LNCaP clone FGC (cell line): ENCODE data around the gene HLA-DOB.

Experiments
- DNase-seq: peaks from one replicate; pipeline ENCODE4 v3.0.0-alpha.2; 2011; ENCODE audit warnings: low read depth
- H3K4me3 ChIP-seq: 2 replicates; pipeline ENCODE4 v1.5.1; 2011; ENCODE audit warnings: mild to moderate bottlenecking, low read depth, low read length, control low read depth
- CTCF ChIP-seq: IDR thresholded peaks from 2 replicates; pipeline ENCODE4 v1.5.1; 2012; ENCODE audit warnings: mild to moderate bottlenecking; ENCODE audit not compliant: control insufficient read depth, insufficient read depth; ENCODE audit errors: extremely low read depth

HLA-DOB gene

GRCh38 chr6:32837651-32838113 is 20.9 kb upstream of the HLA-DOB start:
- H3K4me3 ChIP-seq: peak overlapping the region; percentile 72
- DNase-seq: no peak
- no peak for TF ChIP-seq CTCF

GRCh38 chr6:32836873-32837272 is 20.1 kb upstream of the HLA-DOB start:
- H3K4me3 ChIP-seq: no peak overlapping the region
- no peak for TF ChIP-seq CTCF
- no peak for DNase-seq

- no peak overlapping the region for H3K4me3 ChIP-seq
- TF ChIP-seq CTCF: no peak
- DNase-seq: no peak
Measured at GRCh38 chr6:32835167-32835893, 18.5 kb upstream of the HLA-DOB start.

GRCh38 chr6:32833664-32834063 is 16.9 kb upstream of the HLA-DOB start:
- TF ChIP-seq CTCF: no peak
- H3K4me3 ChIP-seq: no peak overlapping the region
- no peak for DNase-seq

GRCh38 chr6:32832535-32832934 is 15.7 kb upstream of the HLA-DOB start:
- no peak overlapping the region for H3K4me3 ChIP-seq
- TF ChIP-seq CTCF: no peak
- no peak for DNase-seq

GRCh38 chr6:32830936-32831335 is 14.1 kb upstream of the HLA-DOB start:
- TF ChIP-seq CTCF: no peak
- no peak for DNase-seq
- H3K4me3 ChIP-seq: no peak overlapping the region

- no peak for TF ChIP-seq CTCF
- H3K4me3 ChIP-seq: no peak overlapping the region
- no peak for DNase-seq
Measured at GRCh38 chr6:32830017-32830416, 13.2 kb upstream of the HLA-DOB start.
